Measurements from ENCODE around the gene ZBTB44. TPM values are rescaled to one million over a fixed set of nuclear protein-coding genes. Genes with fewer than 3 reads are reported as not detected.

ZBTB44 gene
- total and polyA plus RNA-seq, 4 donors: 4.7 to 33.9 (median 17.0) TPM

GRCh38 chr11:130338667-130339066, 23.9 kb upstream of the ZBTB44 start:
- no peaks in the 10 kb centered on the region for H3K27me3 ChIP-seq (ENCODE audit: control insufficient read depth in 4 of 4, insufficient read depth in 4 of 4, low read length in 3 of 4)
- no peak overlapping the region for H3K4me3 ChIP-seq (ENCODE audit: low read depth in 1 of 3, low read length in 3 of 3)
- H3K4me1 ChIP-seq (ENCODE audit: control insufficient read depth in 4 of 4, insufficient read depth in 4 of 4, low read length in 3 of 4): no peaks in the 10 kb centered on the region
- H3K9ac ChIP-seq (ENCODE audit: low read depth in 1 of 2, low read length in 2 of 2): no peak overlapping the region
- WGBS: 87% methylated on average over 3 of the region's 3 CpGs
- TF ChIP-seq RXRA (IDR thresholded peaks at IDR 0.05) (no peak), GABPA (IDR thresholded peaks at IDR 0.05 in 1 of 2, conservative IDR thresholded peaks at IDR 0.05 in 1 of 2) (no peak), ATF3 (IDR thresholded peaks at IDR 0.05) (no peak), YY1 (IDR thresholded peaks at IDR 0.05) (no peak), NR2F2 (IDR thresholded peaks at IDR 0.05) (no peak), REST (IDR thresholded peaks at IDR 0.05) (no peak), TAF1 (conservative IDR thresholded peaks at IDR 0.05) (no peak), JUND (IDR thresholded peaks at IDR 0.05) (no peak), HNF4G (IDR thresholded peaks at IDR 0.05) (no peak), MAX (IDR thresholded peaks at IDR 0.05) (no peak), EGR1 (IDR thresholded peaks at IDR 0.05; ENCODE audit: low read depth in 2 of 2) (no peak), RAD21 (IDR thresholded peaks at IDR 0.05) (no peak), SP1 (IDR thresholded peaks at IDR 0.05) (no peak), FOXA1 (IDR thresholded peaks at IDR 0.05) (no peak)
- no peak overlapping the region for H3K27ac ChIP-seq (ENCODE audit: low read depth in 1 of 2, low read length in 2 of 2)
- H3K36me3 ChIP-seq (ENCODE audit: control insufficient read depth in 4 of 4, insufficient read depth in 3 of 4, low read depth in 1 of 4, low read length in 3 of 4): no peaks in the 10 kb centered on the region
- H3K9me3 ChIP-seq (ENCODE audit: control insufficient read depth in 4 of 4, low read length in 3 of 4): no peaks in the 10 kb centered on the region
- DNase-seq (ENCODE audit: low spot score): no peak

- Histone ChIP-seq H3K27me3 (ENCODE audit: control insufficient read depth in 4 of 4, insufficient read depth in 4 of 4, low read length in 3 of 4) (no peaks in the 10 kb centered on the region), H3K36me3 (ENCODE audit: control insufficient read depth in 4 of 4, insufficient read depth in 3 of 4, low read depth in 1 of 4, low read length in 3 of 4) (no peaks in the 10 kb centered on the region), H3K4me1 (ENCODE audit: control insufficient read depth in 4 of 4, insufficient read depth in 4 of 4, low read length in 3 of 4) (no peaks in the 10 kb centered on the region), H3K27ac (ENCODE audit: low read depth in 1 of 2, low read length in 2 of 2) (no peak overlapping the region), H3K4me3 (ENCODE audit: low read depth in 1 of 3, low read length in 3 of 3) (no peak overlapping the region), H3K9me3 (ENCODE audit: control insufficient read depth in 4 of 4, low read length in 3 of 4) (no peaks in the 10 kb centered on the region), H3K9ac (ENCODE audit: low read depth in 1 of 2, low read length in 2 of 2) (no peak overlapping the region)
- WGBS: 98% methylated on average over 36 of the region's 36 CpGs
- DNase-seq (ENCODE audit: low spot score): no peak
- TF ChIP-seq REST (IDR thresholded peaks at IDR 0.05): no peak
- no peak for TF ChIP-seq FOXA2 (IDR thresholded peaks at IDR 0.05)
- no peak for TF ChIP-seq YY1 (IDR thresholded peaks at IDR 0.05)
- no peak for TF ChIP-seq FOXA1 (IDR thresholded peaks at IDR 0.05)
- no peak for TF ChIP-seq TAF1 (conservative IDR thresholded peaks at IDR 0.05)
- TF ChIP-seq GABPA (IDR thresholded peaks at IDR 0.05 in 1 of 2, conservative IDR thresholded peaks at IDR 0.05 in 1 of 2): no peak
- TF ChIP-seq HNF4A (conservative IDR thresholded peaks at IDR 0.05): no peak
- no peak for TF ChIP-seq HNF4G (IDR thresholded peaks at IDR 0.05)
- TF ChIP-seq JUND (IDR thresholded peaks at IDR 0.05): no peak
- no peak for TF ChIP-seq MAX (IDR thresholded peaks at IDR 0.05)
- TF ChIP-seq RAD21 (IDR thresholded peaks at IDR 0.05): no peak
- TF ChIP-seq RXRA (IDR thresholded peaks at IDR 0.05): no peak
- no peak for TF ChIP-seq EGR1 (IDR thresholded peaks at IDR 0.05; ENCODE audit: low read depth in 2 of 2)
- TF ChIP-seq ATF3 (IDR thresholded peaks at IDR 0.05): no peak
- no peak for TF ChIP-seq SP1 (IDR thresholded peaks at IDR 0.05)
- TF ChIP-seq NR2F2 (IDR thresholded peaks at IDR 0.05): no peak
- no peak for TF ChIP-seq ZBTB33 (IDR thresholded peaks at IDR 0.05)
Observed at GRCh38 chr11:130337281-130338089, 22.8 kb upstream of the ZBTB44 start.
